Left ventricle myocardium inferior (tissue), 1 donor: ENCODE data around the gene PSMB8. TPM values are rescaled to one million over a fixed set of nuclear protein-coding genes. Genes with fewer than 3 reads are reported as not detected.
A peak's percentile ranks its signal among the peaks of the same experiment; 100 is the strongest.
"Not testable (repeated sequence)": the region's sequence is repeated elsewhere in the genome, so short reads cannot be mapped to it uniquely, and the experiment has no call there.

ENCODE experiments used
- DNase-seq: peaks from one replicate; pipeline ENCODE4 v3.0.0-alpha.2; 2020
- H3K27ac ChIP-seq: fragments of 200-600 bp; replicated peaks from 2 replicates; pipeline ENCODE4 v1.8.0; 2021
- H3K27me3 ChIP-seq: fragments of 200-600 bp; 2 replicates; pipeline ENCODE4 v1.8.0; 2021; ENCODE audit warnings: low read depth
- H3K36me3 ChIP-seq: fragments of 200-600 bp; 2 replicates; pipeline ENCODE4 v1.8.0; 2021
- H3K4me1 ChIP-seq: fragments of 200-600 bp; 2 replicates; pipeline ENCODE4 v1.8.0; 2021
- H3K4me3 ChIP-seq: fragments of 200-600 bp; 2 replicates; pipeline ENCODE4 v1.8.0; 2021; ENCODE audit warnings: mild to moderate bottlenecking, moderate library complexity
- H3K9me3 ChIP-seq: fragments of 200-600 bp; replicated peaks from 2 replicates; pipeline ENCODE4 v1.8.0; 2021
- intact Hi-C: fragments of 100-400 bp; cut with micrococcal nuclease; formaldehyde crosslinking; loops from one replicate; pipeline ENCODE4 v1.11.0; 2022
- total RNA-seq: library from RNA; stranded (reverse); fragmentation: NEBNext Ultra II Directional; extraction: Animal tissue kit (Norgen Biotek cat#: 25700); gene quantifications from one replicate; pipeline ENCODE4 v1.2.1, GENCODE V29; 2021
- TF ChIP-seq, protein P1 (sequence below): fragments of 200-600 bp; IDR thresholded peaks from 2 replicates; pipeline ENCODE4 v1.8.0; 2021; ENCODE audit warnings: antibody characterized with exemption, mild to moderate bottlenecking, borderline replicate concordance
- donor health status: DM: no; HTN: yes; CAD: no; lungs with severe emphysema.

The PSMB8 gene
- total RNA-seq, 1 donor from 2014 or later, result 13.2 TPM

DNA sequence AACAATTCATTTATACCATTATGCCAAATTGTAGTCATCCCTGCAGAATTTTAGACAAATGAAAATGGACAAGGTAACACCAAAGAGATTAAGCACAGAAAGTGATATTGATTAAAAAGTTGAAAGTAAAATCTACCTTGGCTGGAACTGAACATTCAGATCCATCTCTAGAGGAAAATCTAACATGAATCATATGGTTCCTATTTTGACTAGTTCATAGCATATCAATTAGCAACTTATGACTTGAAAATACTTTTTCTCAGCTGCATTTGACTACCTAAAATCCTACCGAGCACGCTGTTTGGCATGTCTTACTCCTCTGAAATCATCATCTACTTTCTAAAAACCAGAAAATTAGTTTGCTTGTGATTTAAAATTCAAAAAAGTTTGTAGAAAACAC lies 32.8 kb upstream of the PSMB8 start:
- intact Hi-C loops, result no loop called here
- TF ChIP-seq, protein P1, sequence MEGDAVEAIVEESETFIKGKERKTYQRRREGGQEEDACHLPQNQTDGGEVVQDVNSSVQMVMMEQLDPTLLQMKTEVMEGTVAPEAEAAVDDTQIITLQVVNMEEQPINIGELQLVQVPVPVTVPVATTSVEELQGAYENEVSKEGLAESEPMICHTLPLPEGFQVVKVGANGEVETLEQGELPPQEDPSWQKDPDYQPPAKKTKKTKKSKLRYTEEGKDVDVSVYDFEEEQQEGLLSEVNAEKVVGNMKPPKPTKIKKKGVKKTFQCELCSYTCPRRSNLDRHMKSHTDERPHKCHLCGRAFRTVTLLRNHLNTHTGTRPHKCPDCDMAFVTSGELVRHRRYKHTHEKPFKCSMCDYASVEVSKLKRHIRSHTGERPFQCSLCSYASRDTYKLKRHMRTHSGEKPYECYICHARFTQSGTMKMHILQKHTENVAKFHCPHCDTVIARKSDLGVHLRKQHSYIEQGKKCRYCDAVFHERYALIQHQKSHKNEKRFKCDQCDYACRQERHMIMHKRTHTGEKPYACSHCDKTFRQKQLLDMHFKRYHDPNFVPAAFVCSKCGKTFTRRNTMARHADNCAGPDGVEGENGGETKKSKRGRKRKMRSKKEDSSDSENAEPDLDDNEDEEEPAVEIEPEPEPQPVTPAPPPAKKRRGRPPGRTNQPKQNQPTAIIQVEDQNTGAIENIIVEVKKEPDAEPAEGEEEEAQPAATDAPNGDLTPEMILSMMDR, result no peak
- no peak for DNase-seq
- H3K4me3 ChIP-seq, result no peak overlapping the region
- H3K27ac ChIP-seq, result no peak overlapping the region
- H3K27me3 ChIP-seq, result peaks cover 26% of the 10 kb centered on the region
- H3K4me1 ChIP-seq, result no peaks in the 10 kb centered on the region
- H3K36me3 ChIP-seq, result no peaks in the 10 kb centered on the region
- H3K9me3 ChIP-seq, result peaks cover 11% of the 10 kb centered on the region

GRCh38 chr6:32873947-32874346 lies 30.1 kb upstream of the PSMB8 start:
- H3K4me3 ChIP-seq, intact Hi-C loops, DNase-seq, H3K4me1 ChIP-seq, H3K36me3 ChIP-seq, H3K27ac ChIP-seq: not testable (repeated sequence)
- Histone ChIP-seq H3K27me3 (peaks cover 15% of the 10 kb centered on the region), H3K9me3 (peaks cover 11% of the 10 kb centered on the region)

DNA sequence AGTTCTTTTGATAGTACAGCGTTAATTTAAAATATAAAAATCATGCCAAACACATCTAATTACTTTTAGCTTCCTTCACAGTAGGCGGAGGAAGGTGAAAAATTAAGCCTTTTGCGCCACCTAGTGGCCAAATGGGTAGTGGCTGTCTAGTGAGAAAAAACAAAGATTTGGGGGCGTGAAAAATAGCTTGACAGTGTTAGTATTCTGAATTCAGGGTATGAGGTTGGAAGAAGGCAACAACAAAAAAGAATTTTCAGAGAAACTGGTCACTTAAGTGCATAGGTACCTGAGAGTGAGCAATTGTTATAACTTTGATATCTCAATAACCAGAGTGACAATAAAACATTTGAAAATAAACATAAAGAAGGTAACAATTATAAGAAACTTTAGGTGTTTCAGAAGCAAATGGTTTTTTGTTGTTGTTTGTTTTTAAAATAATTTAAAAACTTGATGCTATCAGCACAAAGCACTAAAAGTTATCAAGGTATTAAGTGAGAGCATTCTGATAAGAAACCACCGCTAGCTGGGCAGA lies 24.5 kb upstream of the PSMB8 start:
- DNase-seq, result peak; percentile 68
- Histone ChIP-seq H3K4me3 (no peak overlapping the region), H3K9me3 (peaks cover 11% of the 10 kb centered on the region), H3K4me1 (peaks cover 4% of the 10 kb centered on the region), H3K27me3 (no peaks in the 10 kb centered on the region), H3K27ac (no peak overlapping the region), H3K36me3 (no peaks in the 10 kb centered on the region)
- TF ChIP-seq, protein P1, result peak; percentile 96
- intact Hi-C loops, result loop anchor here (5.0 kb wide), 1 partner anchor 41 kb away; no protein-coding TSS in a partner anchor

DNA sequence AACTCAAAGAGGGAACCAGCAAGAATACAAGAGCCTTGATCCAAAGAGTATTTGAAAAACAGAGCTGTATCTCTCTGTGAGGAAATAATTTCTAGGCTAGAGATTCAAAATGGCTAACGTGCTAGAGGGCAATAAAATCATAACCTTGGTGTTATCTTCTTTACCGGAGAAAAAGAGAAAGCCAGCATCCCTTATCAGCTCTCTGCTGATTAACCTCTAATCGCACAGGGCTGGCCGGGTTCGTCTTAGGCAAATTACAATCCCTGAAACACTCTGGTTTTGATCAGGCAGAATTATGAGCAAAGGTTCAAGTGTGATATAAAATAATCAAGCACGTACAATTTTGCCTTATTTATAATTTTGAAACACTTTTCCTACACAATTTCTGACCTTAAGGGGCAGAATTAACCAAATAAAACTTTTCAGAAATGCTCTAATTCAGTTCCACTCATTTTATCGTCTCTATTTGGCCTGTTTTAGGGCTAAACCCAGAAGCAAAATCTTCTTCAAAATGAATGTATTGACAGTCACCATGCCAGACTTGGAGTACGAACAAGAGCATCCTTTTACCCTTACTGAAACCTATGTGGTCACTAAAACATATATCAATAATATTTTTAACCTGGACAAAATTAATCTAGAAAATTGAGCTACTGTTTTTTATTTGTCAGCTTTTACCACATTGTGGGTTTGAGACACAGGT lies 23.9 kb upstream of the PSMB8 start:
- intact Hi-C loops, result loop anchor here (5.0 kb wide), 1 partner anchor 40 kb away; no protein-coding TSS in a partner anchor
- TF ChIP-seq, protein P1, result no peak
- H3K9me3 ChIP-seq, result peaks cover 8% of the 10 kb centered on the region
- H3K27ac ChIP-seq, result no peak overlapping the region
- H3K36me3 ChIP-seq, result no peaks in the 10 kb centered on the region
- H3K4me1 ChIP-seq, result peaks cover 4% of the 10 kb centered on the region
- H3K4me3 ChIP-seq, result no peak overlapping the region
- no peaks in the 10 kb centered on the region for H3K27me3 ChIP-seq
- no peak for DNase-seq

GRCh38 chr6:32867022-32867477 lies 23.2 kb upstream of the PSMB8 start:
- no peak overlapping the region for H3K4me3 ChIP-seq
- TF ChIP-seq, protein P1, result no peak
- H3K27ac ChIP-seq, result no peak overlapping the region
- peaks cover 4% of the 10 kb centered on the region for H3K4me1 ChIP-seq
- intact Hi-C loops, result loop anchor here (5.0 kb wide), 1 partner anchor 40 kb away; no protein-coding TSS in a partner anchor
- DNase-seq, result no peak
- peaks cover 1% of the 10 kb centered on the region for H3K9me3 ChIP-seq
- no peaks in the 10 kb centered on the region for H3K27me3 ChIP-seq
- H3K36me3 ChIP-seq, result no peaks in the 10 kb centered on the region
